K562 (cell line): ENCODE data around the gene SLC35G3. TPM values are rescaled to one million over a fixed set of nuclear protein-coding genes. Genes with fewer than 3 reads are reported as not detected.

Experiments
- ATAC-seq: fragments of 200-7000 bp; cut with Tn5 transposase; 3 replicates; pipeline ENCODE4 v1.9.1; 2020; ENCODE audit warnings: moderate library complexity
- BruUV-seq: library from RNA; stranded (reverse); fragments of 400-500 nt; replicated peaks from 2 replicates; lab custom pipeline; 2021; lab: Mats Ljungman, UMichigan
- CTCF ChIA-PET: fragments of 300-600 bp; formaldehyde crosslinking; extraction: SDS; loops from one replicate; lab custom pipeline; 2021; ENCODE audit warnings: low intra/inter-chr PET ratio; lab: Yijun Ruan, JAX
- POLR2A ChIA-PET: fragments of 300-600, 350-650 bp; sonication (Branson Sonifier 250); formaldehyde crosslinking; extraction: SDS; loops from one replicate; lab custom pipeline; 2021; ENCODE audit warnings: antibody characterized with exemption, inconsistent platforms; lab: Yijun Ruan, JAX
- DNase-seq, 4 experiments: peaks; one replicate each; pipeline versions ENCODE4 v3.0.0 to v3.0.0-alpha.2; 2011 to 2018; ENCODE audit warnings: low spot score in 3 of 4, mixed read lengths in 3 of 4; ENCODE audit errors: extremely low read depth in 1 of 4
- FAIRE-seq: peaks from 2 replicates; lab custom pipeline; 2011; peaks lifted over from hg19 to GRCh38; lab: Jason Lieb, UNC
- H2AFZ ChIP-seq: 2 replicates; pipeline ENCODE4 v1.6.0; 2011; ENCODE audit warnings: low read depth, low read length, control low read depth, inconsistent platforms
- H3K27ac ChIP-seq: fragments of 200-600 bp; 3 replicates; pipeline ENCODE4 v1.8.0; 2011; ENCODE audit warnings: low read depth, mild to moderate bottlenecking, control low read depth, inconsistent platforms, low read length, moderate library complexity, mixed read lengths; ENCODE audit errors: extremely low read depth
- H3K27me3 ChIP-seq, 2 experiments: fragments of 300-600 bp in 1 of 2; 2 replicates in 1 of 2; 3 replicates in 1 of 2; pipeline versions ENCODE4 v1.6.0 to v1.8.0; 2011; ENCODE audit warnings: inconsistent platforms in 2 of 2, low read length in 2 of 2, mild to moderate bottlenecking in 1 of 2, mixed read lengths in 1 of 2, moderate library complexity in 1 of 2; ENCODE audit not compliant: control insufficient read depth in 2 of 2, insufficient read depth in 2 of 2
- H3K36me3 ChIP-seq: fragments of 300-600 bp; 3 replicates; pipeline ENCODE4 v1.8.0; 2011; ENCODE audit warnings: mild to moderate bottlenecking, low read length, inconsistent platforms; ENCODE audit not compliant: control insufficient read depth, insufficient read depth
- H3K4me1 ChIP-seq, 2 experiments: fragments of 200-600 bp in 1 of 2; replicated peaks in 1 of 2; 2 replicates in 1 of 2; 3 replicates in 1 of 2; pipeline versions ENCODE4 v1.5.1 to v1.8.0; 2011; ENCODE audit warnings: inconsistent platforms in 2 of 2, low read length in 2 of 2, mild to moderate bottlenecking in 1 of 2, mixed read lengths in 1 of 2, moderate library complexity in 1 of 2; ENCODE audit not compliant: control insufficient read depth in 2 of 2, insufficient read depth in 2 of 2
- H3K4me2 ChIP-seq: 2 replicates; pipeline ENCODE4 v1.6.1; 2011; ENCODE audit warnings: low read length, control low read depth, inconsistent platforms, mixed read lengths; ENCODE audit not compliant: insufficient read depth
- H3K4me3 ChIP-seq: fragments of 200-600 bp; sonication (generic), shearing (Covaris generic); 2 replicates; pipeline ENCODE4 v1.5.1; 2016; ENCODE audit warnings: control low read depth, inconsistent platforms
- H3K79me2 ChIP-seq: fragments of 200-600 bp; 3 replicates; pipeline ENCODE4 v1.8.0; 2011; ENCODE audit warnings: low read length, inconsistent platforms; ENCODE audit not compliant: control insufficient read depth, insufficient read depth
- H3K9ac ChIP-seq, 2 experiments: 2 replicates each; pipeline versions ENCODE4 v1.6.0 to v1.6.1; 2011; ENCODE audit warnings: low read depth in 2 of 2, low read length in 2 of 2, control low read depth in 1 of 2, inconsistent platforms in 1 of 2, mild to moderate bottlenecking in 1 of 2, mixed read lengths in 1 of 2; ENCODE audit not compliant: insufficient read depth in 1 of 2
- H3K9me1 ChIP-seq: one replicate; pipeline ENCODE4 v1.6.0; 2011; ENCODE audit warnings: inconsistent platforms, mild to moderate bottlenecking, low read length, moderate library complexity; ENCODE audit not compliant: control insufficient read depth, insufficient read depth
- H3K9me3 ChIP-seq: replicated peaks from 2 replicates; pipeline ENCODE4 v1.5.1; 2011; ENCODE audit warnings: low read depth, low read length, inconsistent platforms; ENCODE audit not compliant: control insufficient read depth, insufficient read depth
- H4K20me1 ChIP-seq: replicated peaks from 2 replicates; pipeline ENCODE4 v1.6.1; 2011; ENCODE audit warnings: low read length, inconsistent platforms, mixed read lengths; ENCODE audit not compliant: control insufficient read depth, insufficient read depth
- ARNT ChIP-seq, 2 experiments: fragments of 450-650 bp; IDR thresholded peaks; 2 replicates each; pipeline ENCODE4 v1.6.1; 2016; ENCODE audit warnings: mild to moderate bottlenecking in 1 of 2
- CSDE1 ChIP-seq, 2 experiments: fragments of 450-650 bp; IDR thresholded peaks; 2 replicates each; pipeline ENCODE4 v1.6.1; 2016; ENCODE audit warnings: mild to moderate bottlenecking in 1 of 2
- MCM2 ChIP-seq: fragments of 450-650 bp; IDR thresholded peaks from 2 replicates; pipeline ENCODE4 v1.6.1; 2017; ENCODE audit warnings: low read depth, mild to moderate bottlenecking
- MED1 ChIP-seq: sonication (generic); formaldehyde crosslinking; IDR thresholded peaks from 2 replicates; pipeline ENCODE4 v1.8.1; 2023; ENCODE audit warnings: missing genetic modification reagents, borderline replicate concordance
- RFX1 ChIP-seq: fragments of 450-650 bp; IDR thresholded peaks from 2 replicates; pipeline ENCODE4 v1.6.1; 2016; ENCODE audit warnings: mild to moderate bottlenecking, moderate library complexity
- RNF219 ChIP-seq: fragments of 250-450 bp; sonication (Bioruptor Pico); IDR thresholded peaks from 2 replicates; pipeline ENCODE4 v1.5.0; 2022; ENCODE audit warnings: mild to moderate bottlenecking
- THRAP3 ChIP-seq: fragments of 450-650 bp; IDR thresholded peaks from 2 replicates; pipeline ENCODE4 v1.6.1; 2016; ENCODE audit warnings: mild to moderate bottlenecking, inconsistent platforms, borderline replicate concordance
- ZBTB26 ChIP-seq: fragments of 450-650 bp; formaldehyde crosslinking; IDR thresholded peaks from 2 replicates; pipeline ENCODE4 v1.4.0; 2022; ENCODE audit warnings: missing genetic modification characterization
- WGBS: fragments of 100-300 bp; shearing (Covaris generic); methylation state at CpG from one replicate; pipeline ENCODE4 v1.1.6; 2016; ENCODE audit warnings: low coverage, mixed read lengths; ENCODE audit not compliant: insufficient coverage; ENCODE audit errors: missing lambda C conversion rate; 5-methylcytosine and 5-hydroxymethylcytosine counted together
- in situ Hi-C: fragments of 300-500 bp; cut with MboI; formaldehyde crosslinking; loops from 4 replicates; pipeline ENCODE4 v1.15.0; 2018; ENCODE audit warnings: inconsistent platforms, mixed read lengths
- intact Hi-C: fragments of 100-400 bp; cut with micrococcal nuclease; formaldehyde crosslinking; loops from 2 replicates; pipeline ENCODE4 v1.14.2; 2022
- polyA plus RNA-seq, 8 experiments: library from polyadenylated mRNA; depleted of rRNA in 4 of 8; stranded (reverse) in 5 of 8; unstranded in 3 of 8; fragments of >200 nt; fragmentation: Nextera tagmentation in 2 of 8; fragmentation: Illumina TruSeq in 1 of 8; extraction: Ambion mirVana in 2 of 8; extraction: Trizol in 1 of 8; gene quantifications; 2 replicates each; pipeline versions ENCODE4 v1.2.1 to v1.2.3, GENCODE V29; 2011 to 2014; ENCODE audit warnings: inconsistent platforms in 1 of 8, missing spikeins in 1 of 8
- total RNA-seq, 7 experiments: library from RNA; depleted of rRNA in 6 of 7; stranded (reverse); fragments of >200 nt in 6 of 7; fragmentation: Illumina TruSeq in 2 of 7; extraction: Trizol in 2 of 7; gene quantifications; 2 replicates each; pipeline versions ENCODE4 v1.2.1 to v1.2.3, GENCODE V29; 2011 to 2021; ENCODE audit warnings: low replicate concordance in 1 of 7
- TF ChIP-seq, protein P1 (sequence below): sonication (generic); formaldehyde crosslinking; IDR thresholded peaks from 2 replicates; pipeline ENCODE4 v1.8.0; 2022; ENCODE audit warnings: missing genetic modification reagents, mild to moderate bottlenecking, borderline replicate concordance

SLC35G3 gene
- total and polyA plus RNA-seq, 9 of the 15 experiments (the other 6 are each of a cell fraction or from before 2014, with no cell fraction given), result not detected

GRCh38 chr17:35239823-35240222 is 45.6 kb upstream of the SLC35G3 start (continued):
- TF ChIP-seq, protein P1, sequence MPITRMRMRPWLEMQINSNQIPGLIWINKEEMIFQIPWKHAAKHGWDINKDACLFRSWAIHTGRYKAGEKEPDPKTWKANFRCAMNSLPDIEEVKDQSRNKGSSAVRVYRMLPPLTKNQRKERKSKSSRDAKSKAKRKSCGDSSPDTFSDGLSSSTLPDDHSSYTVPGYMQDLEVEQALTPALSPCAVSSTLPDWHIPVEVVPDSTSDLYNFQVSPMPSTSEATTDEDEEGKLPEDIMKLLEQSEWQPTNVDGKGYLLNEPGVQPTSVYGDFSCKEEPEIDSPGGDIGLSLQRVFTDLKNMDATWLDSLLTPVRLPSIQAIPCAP (CRISPR knock-in tag), result no peak

GRCh38 chr17:35238821-35239220 is 44.6 kb upstream of the SLC35G3 start:
- CTCF ChIA-PET, result no interaction called here
- intact Hi-C loops (no loop called here), in situ Hi-C loops (no loop called here)
- 0% methylated on average over 2 of the region's 2 CpGs for WGBS
- no peak for ATAC-seq
- Histone ChIP-seq H3K4me1 (peaks cover 3 to 12% of the 10 kb centered on the region in 2 experiments; a peak in 4 of 5 replicates), H3K4me3 (no peak overlapping the region), H3K9ac (no peak overlapping the region), H3K9me1 (no peaks in the 10 kb centered on the region), H3K27me3 (peaks cover 4 to 23% of the 10 kb centered on the region in 2 experiments; a peak in 3 of 5 replicates), H3K9me3 (no peaks in the 10 kb centered on the region), H3K4me2 (no peak overlapping the region), H2AFZ (no peak overlapping the region), H3K79me2 (no peaks in the 10 kb centered on the region), H3K27ac (no peak overlapping the region), H3K36me3 (no peaks in the 10 kb centered on the region), H4K20me1 (no peaks in the 10 kb centered on the region)
- FAIRE-seq, result no peak
- no TSS peak for BruUV-seq
- DNase-seq, result no peak
- POLR2A ChIA-PET, result interaction anchor here (0.9 kb wide), 1 partner anchor 10 kb away, joined by 3 read pairs; no protein-coding TSS in a partner anchor
- TF ChIP-seq MED1 (CRISPR knock-in tag) (no peak), ARNT (IDR thresholded peaks at IDR 0.05) (no peak), MCM2 (no peak), RNF219 (CRISPR knock-in tag) (no peak), CSDE1 (IDR thresholded peaks at IDR 0.05) (no peak), RFX1 (no peak), THRAP3 (no peak), ZBTB26 (no peak)
